OCI-LY3 (cell line): ENCODE data around the gene NPTX1.

Experiments
- H2AFZ ChIP-seq: fragments of 200-600, 300-600 bp; shearing (Covaris generic); 2 replicates; pipeline ENCODE4 v1.6.0; 2014; ENCODE audit warnings: antibody characterized with exemption, low read depth, low read length
- H3K27ac ChIP-seq: fragments of 200-600, 300-600 bp; sonication (generic); 2 replicates; pipeline ENCODE4 v1.5.1; 2014; ENCODE audit warnings: mild to moderate bottlenecking, low read length, moderate library complexity, mixed read lengths
- H3K27me3 ChIP-seq: fragments of 200-600, 300-600 bp; sonication (generic); 2 replicates; pipeline ENCODE4 v1.6.1; 2014; ENCODE audit warnings: low read depth, low read length, mixed read lengths
- H3K36me3 ChIP-seq: fragments of 200-600, 300-600 bp; sonication (generic); replicated peaks from 2 replicates; pipeline ENCODE3; 2014; ENCODE audit warnings: low read depth, low read length, mixed read lengths
- H3K4me1 ChIP-seq: fragments of 300-600, 200-600 bp; sonication (generic); 2 replicates; pipeline ENCODE4 v1.6.1; 2014; ENCODE audit warnings: low read length, mixed read lengths
- H3K4me2 ChIP-seq: fragments of 200-600, 300-600 bp; sonication (generic); 2 replicates; pipeline ENCODE4 v1.6.1; 2014; ENCODE audit warnings: low read length, mixed read lengths
- H3K4me3 ChIP-seq: fragments of 300-600, 200-600 bp; sonication (generic); 2 replicates; pipeline ENCODE4 v1.5.1; 2014; ENCODE audit warnings: antibody characterized with exemption, mild to moderate bottlenecking, low read length, moderate library complexity
- H3K79me2 ChIP-seq: fragments of 300-600, 200-600 bp; shearing (Covaris generic); 2 replicates; pipeline ENCODE4 v1.6.1; 2014; ENCODE audit warnings: mild to moderate bottlenecking, low read length, mixed read lengths
- H3K9ac ChIP-seq: fragments of 300-600, 200-600 bp; shearing (Covaris generic); 2 replicates; pipeline ENCODE4 v1.6.0; 2014; ENCODE audit warnings: mild to moderate bottlenecking, low read length, moderate library complexity
- H3K9me3 ChIP-seq: fragments of 200-600, 300-600 bp; shearing (Covaris generic); 2 replicates; pipeline ENCODE4 v1.6.1; 2014; ENCODE audit warnings: low read length, mixed read lengths; ENCODE audit not compliant: insufficient read depth
- H4K20me1 ChIP-seq: fragments of 200-600, 300-600 bp; sonication (generic); 2 replicates; pipeline ENCODE4 v1.6.1; 2016; ENCODE audit warnings: low read length, mixed read lengths; ENCODE audit not compliant: insufficient read depth
- CTCF ChIP-seq: fragments of 200-600, 300-600 bp; sonication (generic); IDR thresholded peaks from 2 replicates; pipeline ENCODE4 v1.5.1; 2014; ENCODE audit warnings: antibody characterized with exemption, low read length, low read depth
- EZH2phosphoT487 ChIP-seq: fragments of 200-600 bp; shearing (Covaris generic); IDR thresholded peaks from 2 replicates; pipeline ENCODE4 v1.6.1; 2018; ENCODE audit warnings: antibody characterized with exemption, mixed run types, low read depth

Gene NPTX1

GRCh38 chr17:80442764-80443163 is 33.6 kb downstream of the NPTX1 start:
- no peaks in the 10 kb centered on the region for H3K4me1 ChIP-seq
- H3K4me2 ChIP-seq: no peak overlapping the region
- peaks cover 7% of the 10 kb centered on the region; the same call in 1 of the 2 replicates for H4K20me1 ChIP-seq
- H3K9me3 ChIP-seq: no peaks in the 10 kb centered on the region
- no peak overlapping the region for H3K27ac ChIP-seq
- H2AFZ ChIP-seq: no peak overlapping the region
- TF ChIP-seq CTCF (no peak), EZH2phosphoT487 (no peak)
- no peaks in the 10 kb centered on the region for H3K36me3 ChIP-seq
- no peaks in the 10 kb centered on the region for H3K79me2 ChIP-seq
- H3K9ac ChIP-seq: no peak overlapping the region
- no peak overlapping the region for H3K4me3 ChIP-seq
- no peaks in the 10 kb centered on the region for H3K27me3 ChIP-seq

- no peak overlapping the region for H3K27ac ChIP-seq
- no peaks in the 10 kb centered on the region for H3K9me3 ChIP-seq
- no peaks in the 10 kb centered on the region for H3K4me1 ChIP-seq
- H3K36me3 ChIP-seq: no peaks in the 10 kb centered on the region
- H3K4me2 ChIP-seq: no peak overlapping the region
- TF ChIP-seq CTCF (no peak), EZH2phosphoT487 (no peak)
- peaks cover 7% of the 10 kb centered on the region; the same call in 1 of the 2 replicates for H4K20me1 ChIP-seq
- H3K4me3 ChIP-seq: no peak overlapping the region
- no peak overlapping the region for H2AFZ ChIP-seq
- no peaks in the 10 kb centered on the region for H3K27me3 ChIP-seq
- no peak overlapping the region for H3K9ac ChIP-seq
- H3K79me2 ChIP-seq: no peaks in the 10 kb centered on the region
Measured at GRCh38 chr17:80442323-80442659, 34.1 kb downstream of the NPTX1 start.

- TF ChIP-seq EZH2phosphoT487 (no peak), CTCF (no peak)
- no peaks in the 10 kb centered on the region for H3K79me2 ChIP-seq
- H3K4me2 ChIP-seq: no peak overlapping the region
- H3K9me3 ChIP-seq: no peaks in the 10 kb centered on the region
- H3K4me1 ChIP-seq: no peaks in the 10 kb centered on the region
- no peak overlapping the region for H3K9ac ChIP-seq
- H3K36me3 ChIP-seq: no peaks in the 10 kb centered on the region
- H3K27ac ChIP-seq: no peak overlapping the region
- H4K20me1 ChIP-seq: peaks cover 7% of the 10 kb centered on the region; the same call in 1 of the 2 replicates
- H3K4me3 ChIP-seq: no peak overlapping the region
- H3K27me3 ChIP-seq: no peaks in the 10 kb centered on the region
- H2AFZ ChIP-seq: no peak overlapping the region
Measured at GRCh38 chr17:80441598-80442322, 34.6 kb downstream of the NPTX1 start.

GRCh38 chr17:80441133-80441578 is 35.3 kb downstream of the NPTX1 start:
- TF ChIP-seq CTCF (no peak), EZH2phosphoT487 (no peak)
- no peak overlapping the region for H3K4me3 ChIP-seq
- H3K27ac ChIP-seq: no peak overlapping the region
- H3K9me3 ChIP-seq: no peaks in the 10 kb centered on the region
- no peaks in the 10 kb centered on the region for H3K36me3 ChIP-seq
- no peaks in the 10 kb centered on the region for H3K27me3 ChIP-seq
- H3K4me2 ChIP-seq: no peak overlapping the region
- no peak overlapping the region for H3K9ac ChIP-seq
- no peaks in the 10 kb centered on the region for H3K79me2 ChIP-seq
- H3K4me1 ChIP-seq: no peaks in the 10 kb centered on the region
- peaks cover 7% of the 10 kb centered on the region; the same call in 1 of the 2 replicates for H4K20me1 ChIP-seq
- no peak overlapping the region for H2AFZ ChIP-seq
